MM.1S (cell line): ENCODE measurements around the gene RNASE9.

Source experiments
- EZH2 ChIP-seq: fragments of 300-600 bp; sonication (generic); optimal IDR thresholded peaks from 2 replicates; pipeline ENCODE3; 2017; ENCODE audit warnings: low read depth, mild to moderate bottlenecking, antibody characterized with exemption, low read length, mixed read lengths
- TF ChIP-seq, protein P1 (sequence below): fragments of 300-600 bp; sonication (generic); IDR thresholded peaks from 2 replicates; pipeline ENCODE4 v1.5.1; 2016; ENCODE audit warnings: antibody characterized with exemption, low read length, mixed read lengths

DNA sequence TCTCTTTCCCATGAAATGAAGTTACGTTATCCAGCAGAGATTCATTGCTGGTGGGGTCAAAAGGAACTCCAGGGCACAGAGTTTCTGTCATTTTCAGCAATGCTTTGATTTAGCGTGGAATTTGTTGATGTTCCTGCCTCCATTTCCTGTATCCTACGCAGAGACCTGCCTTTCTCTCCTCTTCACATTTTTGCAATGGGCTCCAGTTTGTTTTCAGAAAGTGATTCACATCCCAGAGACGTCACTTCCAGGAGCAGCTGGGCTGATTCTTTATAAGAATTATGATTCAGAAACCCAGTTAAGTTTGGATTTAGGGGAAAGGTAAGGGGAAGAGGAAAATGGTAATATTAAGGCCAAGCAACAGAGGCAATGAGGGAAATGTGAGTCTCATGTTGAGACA lies 43.9 kb downstream of the RNASE9 start:
- TF ChIP-seq EZH2 = no peak
- TF ChIP-seq, protein P1, sequence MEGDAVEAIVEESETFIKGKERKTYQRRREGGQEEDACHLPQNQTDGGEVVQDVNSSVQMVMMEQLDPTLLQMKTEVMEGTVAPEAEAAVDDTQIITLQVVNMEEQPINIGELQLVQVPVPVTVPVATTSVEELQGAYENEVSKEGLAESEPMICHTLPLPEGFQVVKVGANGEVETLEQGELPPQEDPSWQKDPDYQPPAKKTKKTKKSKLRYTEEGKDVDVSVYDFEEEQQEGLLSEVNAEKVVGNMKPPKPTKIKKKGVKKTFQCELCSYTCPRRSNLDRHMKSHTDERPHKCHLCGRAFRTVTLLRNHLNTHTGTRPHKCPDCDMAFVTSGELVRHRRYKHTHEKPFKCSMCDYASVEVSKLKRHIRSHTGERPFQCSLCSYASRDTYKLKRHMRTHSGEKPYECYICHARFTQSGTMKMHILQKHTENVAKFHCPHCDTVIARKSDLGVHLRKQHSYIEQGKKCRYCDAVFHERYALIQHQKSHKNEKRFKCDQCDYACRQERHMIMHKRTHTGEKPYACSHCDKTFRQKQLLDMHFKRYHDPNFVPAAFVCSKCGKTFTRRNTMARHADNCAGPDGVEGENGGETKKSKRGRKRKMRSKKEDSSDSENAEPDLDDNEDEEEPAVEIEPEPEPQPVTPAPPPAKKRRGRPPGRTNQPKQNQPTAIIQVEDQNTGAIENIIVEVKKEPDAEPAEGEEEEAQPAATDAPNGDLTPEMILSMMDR = no peak
